GM21723 (cell line): ENCODE results near the gene LHFPL6.
"Not testable (repeated sequence)": the region's sequence is repeated elsewhere in the genome, so short reads cannot be mapped to it uniquely, and the experiment has no call there.

Experiments used
- ATAC-seq: cut with Tn5 transposase; IDR thresholded peaks from one replicate; pipeline ENCODE4 v1.9.1; 2021; ENCODE audit warnings: mild to moderate bottlenecking, moderate library complexity; ENCODE audit not compliant: unreplicated experiment

The LHFPL6 gene

DNA sequence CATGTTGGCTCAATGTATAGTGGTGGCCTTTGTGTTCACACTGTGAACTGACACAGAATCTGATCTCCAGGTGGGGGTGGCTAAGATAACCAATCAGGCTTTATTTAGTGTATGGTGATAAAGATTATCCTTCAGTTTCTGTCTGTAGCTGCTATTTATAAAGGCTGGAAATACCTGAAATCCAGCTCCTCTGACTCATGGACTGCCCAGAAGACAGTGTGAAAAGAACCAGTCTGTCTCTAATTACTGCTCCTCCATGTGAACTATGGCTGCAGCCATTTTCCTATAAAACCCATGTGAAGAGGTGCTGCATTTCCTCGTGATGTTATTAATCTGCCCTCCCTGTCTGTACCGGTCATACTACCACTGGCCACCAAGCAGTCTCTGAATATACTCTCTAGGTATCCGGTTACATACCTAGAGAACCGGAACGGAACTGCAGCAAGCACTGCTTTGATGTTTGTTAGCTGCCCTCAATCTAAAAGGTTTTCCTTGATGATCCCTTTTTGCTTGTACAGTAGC lies 238.0 kb downstream of the LHFPL6 start:
- no peak for ATAC-seq

DNA sequence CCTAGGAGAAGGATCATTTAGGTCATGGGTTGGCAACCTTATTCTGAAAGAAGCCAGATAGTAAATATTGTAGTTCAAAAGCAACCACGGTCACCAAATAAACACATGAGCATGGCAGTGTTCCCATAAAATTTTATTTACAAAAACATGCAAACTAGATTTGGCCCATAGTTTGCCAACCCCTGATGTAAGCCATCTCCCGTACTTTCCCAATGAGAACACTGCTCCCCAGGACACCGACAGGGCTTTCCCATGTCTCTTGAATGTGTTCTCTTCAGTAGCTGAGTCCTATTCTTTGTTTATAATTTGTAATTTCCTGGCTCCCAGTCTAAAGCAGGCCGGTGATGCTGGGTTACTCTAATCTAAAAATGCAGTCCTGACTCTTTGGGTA lies 239.6 kb downstream of the LHFPL6 start:
- no peak for ATAC-seq

- ATAC-seq: no peak
These were observed 240.2 kb downstream of the LHFPL6 start for GRCh38 chr13:39362652-39363381.

GRCh38 chr13:39353988-39354387 lies 249.0 kb downstream of the LHFPL6 start:
- ATAC-seq: no peak

GRCh38 chr13:39350461-39350881 lies 252.5 kb downstream of the LHFPL6 start:
- ATAC-seq: no peak

DNA sequence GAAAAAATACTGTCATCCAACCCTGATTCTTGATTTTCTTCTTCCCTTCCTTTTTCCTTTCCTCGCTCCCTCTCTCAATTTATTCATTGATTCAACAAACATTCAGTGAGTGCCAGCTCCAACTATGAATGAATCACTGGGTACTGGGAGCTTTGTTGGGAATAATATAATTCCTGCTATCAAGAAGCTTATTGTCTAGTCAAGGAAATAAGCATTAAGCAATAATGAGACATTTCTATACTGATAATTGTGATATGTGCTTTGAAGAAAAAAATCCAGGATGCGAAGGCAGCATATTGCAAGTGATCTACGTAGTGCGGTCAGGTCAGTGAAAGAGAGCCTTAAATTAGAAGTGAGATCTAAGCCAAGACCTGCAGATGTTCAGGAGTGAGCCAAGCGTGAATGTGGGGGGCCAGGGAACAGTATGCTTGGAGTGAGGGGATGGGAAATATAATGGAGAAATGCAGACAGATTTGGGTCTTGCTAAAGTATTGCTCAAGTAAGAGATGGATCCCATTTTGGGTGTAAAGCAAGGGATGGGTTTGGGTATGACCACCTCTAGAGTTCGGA lies 253.5 kb downstream of the LHFPL6 start:
- no peak for ATAC-seq

GRCh38 chr13:39347926-39348901 lies 254.8 kb downstream of the LHFPL6 start:
- ATAC-seq: no peak

DNA sequence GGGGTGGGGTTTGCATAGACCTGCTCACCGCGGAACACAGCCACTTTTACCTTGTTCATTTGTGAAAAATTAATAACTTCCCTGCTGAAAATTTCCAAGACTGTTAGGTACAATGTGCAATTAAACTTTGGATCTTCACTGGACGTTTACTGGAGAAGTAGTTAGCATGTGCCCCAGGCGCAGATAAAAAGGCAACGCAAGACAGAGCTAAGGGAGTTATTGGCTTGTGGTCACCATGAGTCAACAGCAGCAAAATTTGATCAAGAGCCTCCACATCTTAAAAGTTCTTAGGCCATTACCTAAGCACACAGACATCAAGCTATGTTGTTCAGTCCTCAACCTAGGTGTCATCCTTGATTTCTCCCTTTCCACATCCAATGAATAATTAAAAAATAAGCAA lies 257.0 kb downstream of the LHFPL6 start:
- no peak for ATAC-seq

DNA sequence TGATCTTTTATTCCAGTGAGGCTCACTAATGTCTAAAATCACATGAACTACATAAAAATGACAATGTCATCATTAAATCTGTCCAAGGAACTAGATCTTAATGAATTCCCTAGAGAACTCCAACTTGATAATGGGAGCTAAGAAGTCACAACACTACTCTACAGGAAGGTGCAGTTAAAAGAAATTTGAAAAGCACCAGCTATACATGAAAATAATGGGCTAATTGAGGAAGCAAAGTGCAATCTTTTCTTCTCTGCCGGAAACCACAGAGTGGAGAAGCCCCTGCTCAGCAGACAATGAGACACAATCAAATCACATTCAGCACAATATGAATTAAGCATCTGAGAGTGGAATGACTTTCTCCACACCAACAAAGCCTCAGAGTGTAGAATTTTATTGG lies 261.7 kb downstream of the LHFPL6 start:
- ATAC-seq: no peak

GRCh38 chr13:39338114-39338513 lies 264.9 kb downstream of the LHFPL6 start:
- not testable (repeated sequence) for ATAC-seq

- no peak for ATAC-seq
These were observed 266.1 kb downstream of the LHFPL6 start for GRCh38 chr13:39336937-39337336.

DNA sequence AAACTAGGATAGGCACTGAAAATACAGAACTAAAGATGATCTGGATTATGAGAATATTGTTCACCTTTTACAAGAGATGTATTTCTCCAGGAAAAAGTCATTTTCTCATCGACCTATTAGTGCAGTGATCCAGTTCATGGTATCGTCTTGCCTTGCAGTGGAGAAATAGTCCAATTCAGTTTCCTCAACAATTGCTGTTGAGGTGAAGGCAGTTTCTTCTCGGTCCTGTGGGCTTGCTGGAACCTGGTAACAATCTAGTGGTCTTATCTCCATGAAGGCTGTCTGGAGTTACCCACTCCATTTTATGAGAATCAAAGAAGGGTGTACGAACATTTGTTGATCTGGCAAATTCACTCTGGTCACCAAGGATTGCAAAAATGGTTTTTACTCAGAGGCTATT lies 266.8 kb downstream of the LHFPL6 start:
- ATAC-seq: no peak

DNA sequence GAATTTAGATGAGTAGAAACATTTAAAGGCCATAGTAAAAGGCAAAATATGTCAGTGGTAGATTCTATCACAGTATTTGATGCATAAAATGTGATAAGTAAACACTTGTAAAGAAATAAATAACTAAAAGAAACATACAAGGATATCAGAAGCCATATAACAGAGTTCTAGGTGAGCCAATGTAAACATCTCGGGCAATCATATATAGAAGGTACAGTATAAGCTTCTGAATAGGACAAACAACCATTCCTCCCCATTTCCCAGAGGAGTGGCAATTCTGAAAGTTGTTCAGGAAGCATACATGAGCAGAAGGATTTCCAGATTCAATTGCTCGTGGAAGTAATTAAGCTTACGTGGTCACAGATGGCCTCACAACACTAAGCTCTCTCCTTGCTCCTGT lies 267.3 kb downstream of the LHFPL6 start:
- no peak for ATAC-seq

GRCh38 chr13:39330504-39330903 lies 272.5 kb downstream of the LHFPL6 start:
- no peak for ATAC-seq

DNA sequence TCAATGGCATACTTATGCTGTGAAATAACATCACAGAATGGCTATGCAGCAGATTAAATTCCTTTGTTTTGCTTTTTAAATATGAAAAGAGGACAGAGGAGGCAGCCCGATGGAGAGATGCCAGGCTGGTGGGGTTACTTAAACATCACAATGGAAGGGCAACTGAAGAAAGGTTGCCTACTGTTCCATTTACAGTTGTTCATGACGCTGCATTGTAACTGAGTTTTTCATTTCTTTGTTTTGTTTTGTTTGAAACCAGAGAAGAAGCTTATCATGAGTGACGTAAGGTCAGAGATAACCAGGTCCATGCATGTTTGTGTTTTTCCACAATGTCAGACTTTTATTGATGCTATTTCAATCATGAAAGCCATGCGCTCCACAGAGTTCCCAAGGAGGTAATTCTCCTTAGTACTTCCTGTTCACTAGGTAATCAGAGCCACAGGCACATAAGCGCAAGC lies 273.8 kb downstream of the LHFPL6 start:
- no peak for ATAC-seq

DNA sequence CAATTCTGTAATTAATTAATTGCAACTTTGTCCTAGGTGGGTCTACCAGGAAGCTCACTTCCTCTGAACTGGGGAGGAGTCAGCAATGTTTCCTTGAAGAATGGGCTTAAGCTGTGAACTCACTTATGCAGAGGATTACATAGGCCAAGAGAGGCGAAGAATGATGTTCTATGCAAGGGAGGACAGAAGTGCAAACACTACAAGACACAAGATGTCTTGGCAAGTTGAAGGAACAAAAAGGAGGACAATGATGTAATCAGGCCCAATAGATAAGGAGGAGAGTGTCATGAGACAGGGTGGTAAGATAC lies 275.9 kb downstream of the LHFPL6 start:
- no peak for ATAC-seq

DNA sequence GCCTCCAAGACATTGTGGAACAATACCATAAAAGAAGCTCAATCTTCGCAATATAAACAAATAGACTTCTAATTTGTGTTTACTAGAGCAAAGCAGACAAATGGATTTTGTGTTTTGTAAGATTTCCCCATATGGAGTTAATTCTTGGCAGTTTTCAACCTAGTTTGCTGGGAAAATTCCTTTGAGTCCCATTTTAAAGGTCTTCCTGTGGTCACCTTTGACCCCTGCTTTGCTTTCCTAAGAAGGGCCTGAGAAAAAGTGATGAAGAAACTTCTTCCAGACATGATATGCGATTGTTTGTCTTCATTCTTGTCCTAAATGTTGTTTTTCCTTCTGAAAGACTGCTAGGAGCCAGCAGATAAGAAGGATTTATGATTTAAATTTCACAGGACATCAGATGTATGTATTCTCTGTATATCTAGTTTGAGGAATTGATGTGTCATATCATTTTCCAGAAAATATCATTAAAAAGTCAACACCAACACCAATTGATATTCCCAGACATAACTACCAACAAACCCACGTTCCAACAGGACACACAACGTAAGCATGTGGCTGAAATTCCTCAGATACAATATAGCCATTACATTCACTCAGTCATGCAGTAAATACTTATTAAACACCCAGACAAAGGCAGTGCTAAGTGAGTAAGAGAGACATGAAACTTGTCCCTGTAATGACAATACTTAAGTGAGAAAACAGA lies 276.4 kb downstream of the LHFPL6 start:
- ATAC-seq: no peak

GRCh38 chr13:39324806-39325311 lies 278.1 kb downstream of the LHFPL6 start:
- ATAC-seq: no peak

GRCh38 chr13:39322836-39323585 lies 280.0 kb downstream of the LHFPL6 start:
- no peak for ATAC-seq

- no peak for ATAC-seq
These were observed 281.4 kb downstream of the LHFPL6 start for GRCh38 chr13:39321574-39321973.
